Prostate gland (tissue), 2 donors: ENCODE results near the gene CASKIN1. TPM values are rescaled to one million over a fixed set of nuclear protein-coding genes. Genes with fewer than 3 reads are reported as not detected.

Source experiments
- DNase-seq: peaks from one replicate; pipeline ENCODE4 v3.0.0-alpha.2; 2019; ENCODE audit warnings: low spot score
- H3K27ac ChIP-seq, 2 donors: fragments of 200-600 bp; sonication (generic); 2 replicates each; pipeline ENCODE4 v1.5.1; 2017 to 2019
- H3K27me3 ChIP-seq: fragments of 200-600 bp; sonication (generic); replicated peaks from 2 replicates; pipeline ENCODE4 v1.5.1; 2019; ENCODE audit not compliant: insufficient read depth
- H3K36me3 ChIP-seq, 2 donors: fragments of 200-600 bp; sonication (generic); 1 replicate in 1 of 2; 2 replicates in 1 of 2; pipeline versions ENCODE4 v1.5.1 to v1.8.1; 2017 to 2019
- H3K4me1 ChIP-seq: fragments of 200-600 bp; sonication (generic); replicated peaks from 2 replicates; pipeline ENCODE4 v1.5.1; 2019
- H3K4me3 ChIP-seq, 2 donors: fragments of 200-600 bp; sonication (generic); 2 replicates each; pipeline ENCODE4 v1.5.1; 2017 to 2019
- H3K9me3 ChIP-seq: fragments of 200-600 bp; sonication (generic); 2 replicates; pipeline ENCODE4 v1.5.1; 2017
- POLR2A ChIP-seq: fragments of 450-650 bp; IDR thresholded peaks from one replicate; pipeline ENCODE4 v1.6.1; 2016; ENCODE audit warnings: antibody characterized with exemption, mild to moderate bottlenecking
- POLR2AphosphoS5 ChIP-seq: sonication (generic); formaldehyde crosslinking; IDR thresholded peaks from one replicate; pipeline ENCODE4 v1.6.1; 2017; ENCODE audit warnings: antibody characterized with exemption
- WGBS: methylation state at CpG from one replicate; pipeline ENCODE4 v1.1.5; 2018; 5-methylcytosine and 5-hydroxymethylcytosine counted together
- intact Hi-C: fragments of 100-400 bp; cut with DNase I; formaldehyde crosslinking; loops from one replicate; pipeline ENCODE4 v1.14.2; 2022
- total RNA-seq, 2 donors: library from RNA; depleted of rRNA; stranded (reverse); fragments of >200 nt; gene quantifications; one replicate each; pipeline ENCODE4 v1.1.0, GENCODE V29; 2016
- TF ChIP-seq, protein P1 (sequence below), 4 experiments: fragments of 200-600 bp in 2 of 4; fragments of 450-650 bp in 2 of 4; sonication (generic) in 2 of 4; IDR thresholded peaks; 1 replicate in 3 of 4; 2 replicates in 1 of 4; pipeline ENCODE4 v1.5.1; 2016 to 2019; ENCODE audit warnings: antibody characterized with exemption in 4 of 4, mild to moderate bottlenecking in 2 of 4, moderate library complexity in 2 of 4

The CASKIN1 gene
- total RNA-seq, 2 donors from 2014 or later = 0.77 to 5.3 TPM

DNA sequence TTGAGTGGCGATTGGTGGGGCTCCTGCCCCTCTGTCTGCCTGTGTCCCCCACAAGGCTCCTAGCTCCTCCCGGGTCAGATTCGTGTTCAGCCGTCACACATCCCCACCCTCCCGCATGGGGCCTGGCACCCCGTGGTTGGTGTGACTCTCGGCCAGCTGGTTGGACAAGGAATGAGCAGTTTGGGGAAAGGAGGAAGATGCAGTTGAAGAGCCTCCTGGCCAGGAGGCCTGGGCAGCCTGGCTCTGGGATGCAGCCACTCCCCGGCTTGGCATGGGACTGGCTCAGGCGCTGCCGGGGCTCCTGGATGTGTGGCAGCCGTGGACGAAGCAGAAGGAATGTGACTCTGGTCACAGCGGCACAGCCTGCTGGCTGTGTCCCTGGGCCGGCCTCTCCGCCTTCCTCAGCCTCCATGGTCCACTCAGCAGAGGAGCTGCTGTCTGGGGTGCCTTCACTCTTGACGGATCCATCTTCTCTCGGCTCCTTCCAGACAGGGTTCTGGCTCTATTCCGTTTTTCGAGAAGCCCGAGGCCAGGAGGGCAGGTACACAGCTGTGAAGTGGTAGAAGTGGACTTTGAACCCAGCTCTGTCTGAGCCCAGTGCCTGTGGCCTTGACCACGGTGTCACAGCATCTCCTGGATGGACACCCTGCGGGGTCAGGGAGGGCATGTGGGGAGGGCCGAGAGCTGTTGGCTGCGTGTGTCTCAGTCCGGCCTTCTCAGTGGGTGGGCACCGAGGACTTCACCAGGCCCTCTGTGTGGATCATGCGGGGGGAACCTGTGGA, 38.7 kb downstream of the CASKIN1 start:
- TF ChIP-seq POLR2AphosphoS5 (no peak), POLR2A (no peak)
- TF ChIP-seq, protein P1, sequence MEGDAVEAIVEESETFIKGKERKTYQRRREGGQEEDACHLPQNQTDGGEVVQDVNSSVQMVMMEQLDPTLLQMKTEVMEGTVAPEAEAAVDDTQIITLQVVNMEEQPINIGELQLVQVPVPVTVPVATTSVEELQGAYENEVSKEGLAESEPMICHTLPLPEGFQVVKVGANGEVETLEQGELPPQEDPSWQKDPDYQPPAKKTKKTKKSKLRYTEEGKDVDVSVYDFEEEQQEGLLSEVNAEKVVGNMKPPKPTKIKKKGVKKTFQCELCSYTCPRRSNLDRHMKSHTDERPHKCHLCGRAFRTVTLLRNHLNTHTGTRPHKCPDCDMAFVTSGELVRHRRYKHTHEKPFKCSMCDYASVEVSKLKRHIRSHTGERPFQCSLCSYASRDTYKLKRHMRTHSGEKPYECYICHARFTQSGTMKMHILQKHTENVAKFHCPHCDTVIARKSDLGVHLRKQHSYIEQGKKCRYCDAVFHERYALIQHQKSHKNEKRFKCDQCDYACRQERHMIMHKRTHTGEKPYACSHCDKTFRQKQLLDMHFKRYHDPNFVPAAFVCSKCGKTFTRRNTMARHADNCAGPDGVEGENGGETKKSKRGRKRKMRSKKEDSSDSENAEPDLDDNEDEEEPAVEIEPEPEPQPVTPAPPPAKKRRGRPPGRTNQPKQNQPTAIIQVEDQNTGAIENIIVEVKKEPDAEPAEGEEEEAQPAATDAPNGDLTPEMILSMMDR (IDR thresholded peaks at IDR 0.05) = no peak
- Histone ChIP-seq H3K27me3 (no peaks in the 10 kb centered on the region), H3K27ac (no peak overlapping the region), H3K9me3 (no peaks in the 10 kb centered on the region), H3K4me3 (no peak overlapping the region), H3K4me1 (peaks cover 18% of the 10 kb centered on the region), H3K36me3 (no peaks in the 10 kb centered on the region)
- intact Hi-C loops = loop anchor here (5.0 kb wide), 1 partner anchor 95 kb away; the partner anchor contains the start of gene ECI1
- DNase-seq = no peak
- 90% methylated on average over 19 of the region's 27 CpGs for WGBS

DNA sequence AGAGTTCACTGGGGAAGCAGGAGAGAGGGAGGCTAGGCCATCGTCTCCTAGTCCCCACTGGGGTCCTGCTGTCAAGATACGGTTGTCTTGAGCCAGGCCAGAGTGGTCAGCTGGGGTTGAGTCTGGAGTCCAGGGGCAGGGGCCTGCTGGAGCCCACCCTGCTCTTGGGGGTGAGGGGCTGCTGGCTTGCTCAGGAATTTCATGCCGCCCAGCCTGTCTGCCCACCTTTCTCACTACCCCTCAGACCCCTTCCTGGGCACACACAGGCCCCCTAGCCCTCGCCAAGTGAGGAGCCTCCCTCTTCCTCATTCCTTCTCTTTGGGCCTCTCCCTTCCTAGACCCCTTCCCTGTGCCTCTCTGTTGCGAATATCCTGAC, 39.6 kb downstream of the CASKIN1 start:
- TF ChIP-seq POLR2A = no peak
- TF ChIP-seq, protein P1 (IDR thresholded peaks at IDR 0.05) = no peak
- no peak for TF ChIP-seq POLR2AphosphoS5
- H3K27me3 ChIP-seq = no peaks in the 10 kb centered on the region
- H3K27ac ChIP-seq = no peak overlapping the region
- peak overlapping the region in 1 of 2 donors; percentile 87 for H3K4me3 ChIP-seq
- no peak for DNase-seq
- intact Hi-C loops = loop anchor here (5.0 kb wide), 1 partner anchor 95 kb away; the partner anchor contains the start of gene ECI1
- H3K4me1 ChIP-seq = peaks cover 22% of the 10 kb centered on the region
- H3K9me3 ChIP-seq = no peaks in the 10 kb centered on the region
- H3K36me3 ChIP-seq = no peaks in the 10 kb centered on the region
- 56% methylated on average over 5 of the region's 5 CpGs for WGBS

DNA sequence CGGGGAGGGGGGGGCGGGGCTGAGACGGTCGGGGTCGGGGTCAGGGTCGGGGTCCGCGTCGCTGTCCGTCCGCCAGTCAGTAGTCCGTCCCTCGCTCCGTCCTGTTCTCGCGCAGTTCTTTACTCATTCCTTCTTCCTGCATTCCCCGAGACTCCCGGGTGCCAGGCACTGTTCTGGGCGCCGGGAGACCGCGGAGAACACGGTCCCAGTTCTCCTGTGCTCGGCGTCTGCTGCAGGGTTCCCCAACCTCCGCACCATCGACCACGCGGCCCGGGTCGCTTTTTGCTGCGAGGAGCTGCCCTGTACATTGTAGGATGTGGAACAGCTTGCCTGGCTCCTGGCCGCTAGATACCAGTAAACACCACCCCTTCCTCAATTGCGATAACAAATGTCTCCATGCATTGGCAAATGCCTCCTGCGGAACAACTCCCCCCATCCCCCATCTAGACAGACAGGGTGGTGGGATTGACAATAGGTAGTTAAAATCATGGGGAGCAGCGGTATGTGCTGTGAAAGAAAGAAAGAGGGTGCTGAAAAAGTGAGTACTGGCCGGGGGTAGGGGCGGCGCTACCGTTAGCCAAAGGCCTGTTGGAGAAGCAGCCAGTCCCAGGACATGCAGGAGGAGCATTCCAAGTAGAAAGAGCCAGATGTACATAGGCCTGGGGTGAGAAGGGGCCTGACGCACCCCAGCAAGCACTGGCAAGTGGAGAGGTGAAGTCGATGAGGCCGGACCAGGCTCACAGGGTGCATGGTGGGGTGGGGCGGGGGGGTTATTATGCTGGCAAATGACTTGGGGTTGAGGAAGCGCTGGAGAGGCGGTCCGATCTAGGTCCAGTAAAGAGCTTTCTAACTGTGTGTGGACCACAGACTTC, 40.2 kb downstream of the CASKIN1 start:
- Histone ChIP-seq H3K27me3 (no peaks in the 10 kb centered on the region), H3K9me3 (no peaks in the 10 kb centered on the region), H3K4me1 (peaks cover 28% of the 10 kb centered on the region), H3K27ac (peak overlapping the region; percentile 42 to 78), H3K36me3 (no peaks in the 10 kb centered on the region), H3K4me3 (peak overlapping the region; percentile 66 to 87)
- WGBS = 3% methylated on average over 39 of the region's 47 CpGs
- no peak for TF ChIP-seq POLR2AphosphoS5
- TF ChIP-seq, protein P1 (IDR thresholded peaks at IDR 0.05) = no peak
- no peak for TF ChIP-seq POLR2A
- DNase-seq = no peak
- intact Hi-C loops = loop anchor here (5.0 kb wide), 1 partner anchor 96 kb away; the partner anchor contains the start of gene ECI1

DNA sequence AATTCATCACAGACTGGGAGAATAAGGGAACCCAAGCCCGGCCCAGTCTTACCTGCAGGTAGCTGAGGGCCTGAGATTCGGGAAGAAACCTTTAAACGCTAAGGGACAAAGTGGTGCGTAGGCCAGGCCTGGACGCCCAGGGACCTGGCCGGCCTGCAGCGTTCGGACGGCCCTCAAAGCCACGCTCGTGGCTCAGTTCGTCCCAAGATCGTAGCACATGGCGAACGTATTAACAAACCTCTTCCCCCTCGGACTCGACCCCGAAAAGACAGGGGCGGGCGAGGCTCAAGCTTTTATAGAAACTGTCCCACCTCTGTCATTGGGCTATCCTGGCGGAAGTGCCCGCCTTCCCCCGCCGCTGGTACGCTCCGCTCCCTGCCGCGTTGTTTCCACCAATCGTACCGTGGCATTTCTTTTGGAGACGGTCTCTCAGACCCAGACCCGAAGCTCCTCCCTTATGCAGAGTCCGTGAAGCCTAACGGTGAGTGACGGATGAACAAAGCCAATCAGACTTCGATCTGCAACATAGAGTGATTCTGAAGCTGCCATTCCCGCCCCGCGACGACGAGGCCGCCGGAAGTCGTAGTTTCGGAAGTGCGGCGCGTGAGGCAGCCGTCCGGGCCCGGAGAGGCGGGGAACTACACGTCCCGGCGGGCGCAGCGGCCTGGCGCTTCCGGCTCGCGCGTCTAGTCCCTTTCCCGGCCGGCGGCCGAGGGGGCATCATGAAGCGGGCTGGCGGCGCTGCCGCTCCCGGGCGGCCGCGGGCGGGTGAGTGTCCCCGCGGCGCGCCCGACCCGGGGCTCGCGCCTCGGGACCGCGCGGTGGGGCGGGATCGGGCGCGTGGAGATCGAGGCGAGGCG, 41.1 kb downstream of the CASKIN1 start, which contains the start of gene TRAF7:
TRAF7 (plus strand) TSS at position 692 of the 860 bp plus-strand sequence. CDS start 8,139 bp downstream, outside the sequence.
- TF ChIP-seq POLR2A = peak; percentile 95
- TF ChIP-seq, protein P1 (IDR thresholded peaks at IDR 0.05) = peak in 2 of 4 experiments; percentile 19 to 39
- TF ChIP-seq POLR2AphosphoS5 = peak; percentile 99
- Histone ChIP-seq H3K27ac (peak within 1 kb of the TSS; percentile 76 to 79), H3K36me3 (no peaks in the 10 kb centered on the region), H3K4me1 (peaks cover 33% of the 10 kb centered on the region), H3K9me3 (no peaks in the 10 kb centered on the region), H3K27me3 (no peaks in the 10 kb centered on the region), H3K4me3 (peak within 1 kb of the TSS; percentile 72 to 87)
- WGBS = under 1% methylated on average over 53 of the region's 94 CpGs
- intact Hi-C loops = loop anchor here (5.0 kb wide), 1 partner anchor 97 kb away; the partner anchor contains the start of gene ECI1
- DNase-seq = peak; percentile 100
